ENCODE data around the gene NSUN5.

DNA sequence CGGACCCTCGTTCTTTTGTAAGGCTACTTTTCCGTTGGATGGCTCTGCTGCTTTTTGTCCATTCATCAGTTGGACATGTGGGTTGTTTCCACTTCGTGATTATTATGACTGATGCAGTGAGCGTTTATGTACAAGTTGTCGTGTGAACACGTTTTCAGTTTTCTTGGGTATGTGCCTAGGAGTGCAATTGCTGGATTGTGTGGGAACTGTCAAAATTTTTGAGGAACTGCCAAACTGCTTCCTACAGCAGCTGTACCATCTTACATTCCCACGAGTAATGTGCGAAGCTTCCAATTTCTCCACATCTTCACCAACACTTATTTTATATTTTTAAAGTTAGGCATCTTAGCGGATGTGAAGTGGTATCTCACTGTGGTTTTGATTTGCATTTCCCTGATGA, 29.7 kb upstream of the NSUN5 start:
- TF ChIP-seq, protein P1, sequence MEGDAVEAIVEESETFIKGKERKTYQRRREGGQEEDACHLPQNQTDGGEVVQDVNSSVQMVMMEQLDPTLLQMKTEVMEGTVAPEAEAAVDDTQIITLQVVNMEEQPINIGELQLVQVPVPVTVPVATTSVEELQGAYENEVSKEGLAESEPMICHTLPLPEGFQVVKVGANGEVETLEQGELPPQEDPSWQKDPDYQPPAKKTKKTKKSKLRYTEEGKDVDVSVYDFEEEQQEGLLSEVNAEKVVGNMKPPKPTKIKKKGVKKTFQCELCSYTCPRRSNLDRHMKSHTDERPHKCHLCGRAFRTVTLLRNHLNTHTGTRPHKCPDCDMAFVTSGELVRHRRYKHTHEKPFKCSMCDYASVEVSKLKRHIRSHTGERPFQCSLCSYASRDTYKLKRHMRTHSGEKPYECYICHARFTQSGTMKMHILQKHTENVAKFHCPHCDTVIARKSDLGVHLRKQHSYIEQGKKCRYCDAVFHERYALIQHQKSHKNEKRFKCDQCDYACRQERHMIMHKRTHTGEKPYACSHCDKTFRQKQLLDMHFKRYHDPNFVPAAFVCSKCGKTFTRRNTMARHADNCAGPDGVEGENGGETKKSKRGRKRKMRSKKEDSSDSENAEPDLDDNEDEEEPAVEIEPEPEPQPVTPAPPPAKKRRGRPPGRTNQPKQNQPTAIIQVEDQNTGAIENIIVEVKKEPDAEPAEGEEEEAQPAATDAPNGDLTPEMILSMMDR (IDR thresholded peaks at IDR 0.05; ENCODE audit: poor library complexity): no peak
- no peak for TF ChIP-seq EZH2 (IDR thresholded peaks at IDR 0.05; ENCODE audit: borderline replicate concordance)
